GM23338 (cell line): ENCODE measurements around the gene RALGPS1. TPM values are rescaled to one million over a fixed set of nuclear protein-coding genes. Genes with fewer than 3 reads are reported as not detected.

Experiments used
- ATAC-seq: fragments of 200-7000 bp; cut with Tn5 transposase; 3 replicates; pipeline ENCODE4 v1.9.1; 2020
- DNase-seq: peaks from one replicate; pipeline ENCODE4 v3.0.0-alpha.2; 2015; ENCODE audit warnings: low spot score
- H2AFZ ChIP-seq: fragments of 200-600 bp; sonication (generic); 2 replicates; pipeline ENCODE4 v1.8.0; 2016; ENCODE audit warnings: antibody characterized with exemption, mild to moderate bottlenecking, moderate library complexity
- H3F3A ChIP-seq: fragments of 200-600 bp; sonication (generic); replicated peaks from 2 replicates; pipeline ENCODE4 v1.8.0; 2017; ENCODE audit warnings: antibody characterized with exemption, mixed run types, low read depth
- H3K27ac ChIP-seq: fragments of 200-600 bp; sonication (generic); 2 replicates; pipeline ENCODE4 v1.6.1; 2016; ENCODE audit warnings: low read depth
- H3K27me3 ChIP-seq: fragments of 200-600 bp; sonication (generic); 2 replicates; pipeline ENCODE4 v1.8.0; 2016; ENCODE audit warnings: mild to moderate bottlenecking, mixed run types, moderate library complexity; ENCODE audit not compliant: insufficient read depth
- H3K36me3 ChIP-seq: fragments of 200-600 bp; sonication (generic); 2 replicates; pipeline ENCODE4 v1.8.0; 2016; ENCODE audit warnings: mild to moderate bottlenecking; ENCODE audit not compliant: insufficient read depth
- H3K4me1 ChIP-seq: fragments of 200-600 bp; sonication (generic); 2 replicates; pipeline ENCODE4 v1.8.0; 2016; ENCODE audit warnings: mild to moderate bottlenecking, moderate library complexity; ENCODE audit not compliant: insufficient read depth
- H3K4me2 ChIP-seq: fragments of 200-600 bp; sonication (generic); 2 replicates; pipeline ENCODE4 v1.7.1; 2017; ENCODE audit warnings: mixed run types
- H3K4me3 ChIP-seq: fragments of 200-600 bp; sonication (generic); 2 replicates; pipeline ENCODE4 v1.6.1; 2016; ENCODE audit warnings: mixed run types
- H3K79me2 ChIP-seq: fragments of 200-600 bp; sonication (generic); replicated peaks from 2 replicates; pipeline ENCODE4 v1.8.0; 2017; ENCODE audit warnings: mild to moderate bottlenecking; ENCODE audit not compliant: insufficient read depth
- H3K9me2 ChIP-seq: fragments of 200-600 bp; sonication (generic); 2 replicates; pipeline ENCODE4 v1.8.0; 2017; ENCODE audit not compliant: insufficient read depth
- H4K20me1 ChIP-seq: fragments of 200-600 bp; sonication (generic); replicated peaks from 2 replicates; pipeline ENCODE4 v1.8.0; 2017; ENCODE audit warnings: mild to moderate bottlenecking; ENCODE audit not compliant: insufficient read depth
- H3K27ac Mint-ChIP-seq: 2 replicates; pipeline ENCODE4 v1.8.0; 2020; ENCODE audit warnings: inconsistent platforms, mild to moderate bottlenecking, moderate library complexity, mixed read lengths
- H3K27me3 Mint-ChIP-seq: 3 replicates; pipeline ENCODE4 v1.8.0; 2022; ENCODE audit warnings: low read depth, mild to moderate bottlenecking, moderate library complexity, mixed read lengths, inconsistent platforms; ENCODE audit not compliant: insufficient read depth, poor library complexity
- H3K36me3 Mint-ChIP-seq: 3 replicates; pipeline ENCODE4 v1.8.0; 2021; ENCODE audit warnings: low read depth, mild to moderate bottlenecking, inconsistent platforms, moderate library complexity, mixed read lengths
- H3K4me1 Mint-ChIP-seq: 3 replicates; pipeline ENCODE4 v1.8.0; 2020; ENCODE audit warnings: mild to moderate bottlenecking, inconsistent platforms, mixed read lengths
- H3K4me3 Mint-ChIP-seq: 3 replicates; pipeline ENCODE4 v1.8.0; 2021; ENCODE audit warnings: moderate library complexity, mild to moderate bottlenecking, inconsistent platforms, mixed read lengths
- H3K9me3 Mint-ChIP-seq: 3 replicates; pipeline ENCODE4 v1.8.0; 2020; ENCODE audit warnings: moderate library complexity, mild to moderate bottlenecking, inconsistent platforms, mixed read lengths
- CREB1 ChIP-seq: fragments of 250-450 bp; sonication (Bioruptor Pico); IDR thresholded peaks from 2 replicates; pipeline ENCODE4 v1.5.0; 2020; ENCODE audit warnings: low read depth, mild to moderate bottlenecking, moderate library complexity
- EZH2 ChIP-seq: fragments of 200-600 bp; sonication (generic); IDR thresholded peaks from one replicate; pipeline ENCODE4 v1.8.0; 2017; ENCODE audit warnings: antibody characterized with exemption, mild to moderate bottlenecking, low read depth; ENCODE audit not compliant: unreplicated experiment
- JUNB ChIP-seq: IDR thresholded peaks from one replicate; pipeline ENCODE4 v1.6.1; 2016; ENCODE audit warnings: antibody characterized with exemption; ENCODE audit not compliant: unreplicated experiment
- NANOG ChIP-seq: IDR thresholded peaks from 2 replicates; pipeline ENCODE4 v1.6.1; 2016; ENCODE audit warnings: antibody characterized with exemption, borderline replicate concordance
- POLR2AphosphoS5 ChIP-seq: IDR thresholded peaks from 2 replicates; pipeline ENCODE4 v1.6.1; 2016; ENCODE audit warnings: antibody characterized with exemption, low read depth
- STAT1 ChIP-seq: IDR thresholded peaks from one replicate; pipeline ENCODE4 v1.6.1; 2016; ENCODE audit warnings: antibody characterized with exemption; ENCODE audit not compliant: unreplicated experiment
- ZNF114 ChIP-seq: fragments of 250-450 bp; sonication (Bioruptor Pico); IDR thresholded peaks from 2 replicates; pipeline ENCODE4 v1.5.0; 2020; ENCODE audit warnings: mild to moderate bottlenecking, moderate library complexity
- ZNF331 ChIP-seq: fragments of 250-450 bp; sonication (Bioruptor Pico); IDR thresholded peaks from 2 replicates; pipeline ENCODE4 v1.5.0; 2020; ENCODE audit warnings: low read depth, mild to moderate bottlenecking, moderate library complexity
- polyA plus RNA-seq: library from polyadenylated mRNA; unstranded; fragments of >200 nt; fragmentation: Nextera tagmentation; extraction: Ambion mirVana; gene quantifications from 2 replicates; pipeline ENCODE4 v1.2.1, GENCODE V29; 2016
- total RNA-seq: library from RNA; depleted of rRNA; stranded (reverse); fragments of >200 nt; shearing (Covaris generic); gene quantifications from 2 replicates; pipeline ENCODE4 v1.2.3, GENCODE V29; 2014
- TF ChIP-seq, protein P1 (sequence below): IDR thresholded peaks from 2 replicates; pipeline ENCODE4 v1.6.1; 2016; ENCODE audit warnings: antibody characterized with exemption
- TF ChIP-seq, protein P2 (sequence below): fragments of 250-450 bp; sonication (Bioruptor Pico); IDR thresholded peaks from 2 replicates; pipeline ENCODE4 v1.5.0; 2020; ENCODE audit warnings: mild to moderate bottlenecking, moderate library complexity
- TF ChIP-seq, protein P3 (sequence below): IDR thresholded peaks from one replicate; pipeline ENCODE4 v1.6.1; 2018; ENCODE audit warnings: antibody characterized with exemption; ENCODE audit not compliant: unreplicated experiment
- TF ChIP-seq, protein P4 (sequence below), 2 experiments: fragments of 200-600 bp in 1 of 2; sonication (generic) in 1 of 2; conservative IDR thresholded peaks; 2 replicates each; pipeline versions ENCODE4 v1.5.1 to v1.6.1; 2016 to 2017; ENCODE audit warnings: antibody characterized with exemption in 2 of 2, low read depth in 2 of 2, mild to moderate bottlenecking in 2 of 2, moderate library complexity in 1 of 2

RALGPS1 gene
- total and polyA plus RNA-seq, 2 experiments from 2014 or later, result 18.2 to 57.1 TPM

DNA sequence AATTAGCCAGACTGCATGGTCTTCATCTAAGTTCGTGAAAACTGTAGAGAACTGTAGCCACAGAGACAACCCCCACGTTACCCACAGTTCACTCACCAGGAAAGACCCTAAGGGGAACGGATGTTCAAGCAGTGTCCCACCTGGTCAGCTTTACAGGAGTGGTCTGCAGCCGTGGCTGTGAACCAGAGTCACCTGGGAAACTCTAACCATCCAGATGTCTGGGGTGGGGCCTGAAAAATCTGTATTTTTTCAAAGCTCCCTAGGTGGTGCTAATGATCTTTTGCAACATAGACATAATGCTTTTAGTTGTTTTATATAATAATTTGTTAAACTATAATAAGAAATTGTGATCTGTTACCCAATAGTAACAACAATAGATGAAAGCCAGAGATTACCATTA, 255.5 kb downstream of the RALGPS1 start (continued):
- TF ChIP-seq, protein P1, sequence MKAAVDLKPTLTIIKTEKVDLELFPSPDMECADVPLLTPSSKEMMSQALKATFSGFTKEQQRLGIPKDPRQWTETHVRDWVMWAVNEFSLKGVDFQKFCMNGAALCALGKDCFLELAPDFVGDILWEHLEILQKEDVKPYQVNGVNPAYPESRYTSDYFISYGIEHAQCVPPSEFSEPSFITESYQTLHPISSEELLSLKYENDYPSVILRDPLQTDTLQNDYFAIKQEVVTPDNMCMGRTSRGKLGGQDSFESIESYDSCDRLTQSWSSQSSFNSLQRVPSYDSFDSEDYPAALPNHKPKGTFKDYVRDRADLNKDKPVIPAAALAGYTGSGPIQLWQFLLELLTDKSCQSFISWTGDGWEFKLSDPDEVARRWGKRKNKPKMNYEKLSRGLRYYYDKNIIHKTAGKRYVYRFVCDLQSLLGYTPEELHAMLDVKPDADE, result no peak
- TF ChIP-seq STAT1 (no peak), JUNB (no peak), ZNF331 (CRISPR knock-in tag) (no peak)

DNA sequence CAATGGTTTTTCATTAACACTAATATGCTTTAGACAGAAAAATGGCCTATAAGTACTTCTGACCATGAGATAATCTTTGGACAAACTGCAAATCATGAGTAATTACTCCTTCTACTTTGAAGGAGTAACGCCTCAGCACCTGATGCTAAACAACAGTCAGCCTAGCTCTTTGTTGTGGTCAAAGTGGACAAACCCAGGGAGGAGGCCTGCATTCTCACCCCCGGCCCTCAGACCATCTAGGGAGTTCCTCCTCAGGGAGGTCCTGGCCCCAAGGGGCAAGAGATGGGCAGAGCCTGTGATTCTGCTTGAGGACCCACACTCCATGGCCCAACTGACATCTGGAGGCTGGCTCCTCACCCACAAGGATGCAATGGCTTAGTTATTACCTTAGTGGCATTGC, 256.1 kb downstream of the RALGPS1 start:
- Histone ChIP-seq H3K4me1 (no peaks in the 10 kb centered on the region), H3F3A (no peaks in the 10 kb centered on the region), H3K4me3 (no peak overlapping the region), H3K79me2 (no peaks in the 10 kb centered on the region), H3K27ac (no peak overlapping the region), H4K20me1 (no peaks in the 10 kb centered on the region; the same call in 1 of the 2 replicates), H3K4me2 (no peak overlapping the region), H3K27me3 (no peaks in the 10 kb centered on the region), H3K9me2 (0 out of 2 replicates have a peak, but pooled peaks cover 6% of the 10 kb centered on the region), H2AFZ (no peak overlapping the region), H3K36me3 (no peaks in the 10 kb centered on the region)
- Mint-ChIP-seq H3K36me3 (no peaks in the 10 kb centered on the region; the same call in 2 of the 3 replicates), H3K9me3 (no peaks in the 10 kb centered on the region), H3K4me3 (no peak overlapping the region), H3K27ac (no peak overlapping the region), H3K4me1 (peaks cover 6% of the 10 kb centered on the region), H3K27me3 (peaks cover 4% of the 10 kb centered on the region)
- DNase-seq (no peak), ATAC-seq (no peak)
- TF ChIP-seq EZH2, result no peak
- TF ChIP-seq, protein P2, sequence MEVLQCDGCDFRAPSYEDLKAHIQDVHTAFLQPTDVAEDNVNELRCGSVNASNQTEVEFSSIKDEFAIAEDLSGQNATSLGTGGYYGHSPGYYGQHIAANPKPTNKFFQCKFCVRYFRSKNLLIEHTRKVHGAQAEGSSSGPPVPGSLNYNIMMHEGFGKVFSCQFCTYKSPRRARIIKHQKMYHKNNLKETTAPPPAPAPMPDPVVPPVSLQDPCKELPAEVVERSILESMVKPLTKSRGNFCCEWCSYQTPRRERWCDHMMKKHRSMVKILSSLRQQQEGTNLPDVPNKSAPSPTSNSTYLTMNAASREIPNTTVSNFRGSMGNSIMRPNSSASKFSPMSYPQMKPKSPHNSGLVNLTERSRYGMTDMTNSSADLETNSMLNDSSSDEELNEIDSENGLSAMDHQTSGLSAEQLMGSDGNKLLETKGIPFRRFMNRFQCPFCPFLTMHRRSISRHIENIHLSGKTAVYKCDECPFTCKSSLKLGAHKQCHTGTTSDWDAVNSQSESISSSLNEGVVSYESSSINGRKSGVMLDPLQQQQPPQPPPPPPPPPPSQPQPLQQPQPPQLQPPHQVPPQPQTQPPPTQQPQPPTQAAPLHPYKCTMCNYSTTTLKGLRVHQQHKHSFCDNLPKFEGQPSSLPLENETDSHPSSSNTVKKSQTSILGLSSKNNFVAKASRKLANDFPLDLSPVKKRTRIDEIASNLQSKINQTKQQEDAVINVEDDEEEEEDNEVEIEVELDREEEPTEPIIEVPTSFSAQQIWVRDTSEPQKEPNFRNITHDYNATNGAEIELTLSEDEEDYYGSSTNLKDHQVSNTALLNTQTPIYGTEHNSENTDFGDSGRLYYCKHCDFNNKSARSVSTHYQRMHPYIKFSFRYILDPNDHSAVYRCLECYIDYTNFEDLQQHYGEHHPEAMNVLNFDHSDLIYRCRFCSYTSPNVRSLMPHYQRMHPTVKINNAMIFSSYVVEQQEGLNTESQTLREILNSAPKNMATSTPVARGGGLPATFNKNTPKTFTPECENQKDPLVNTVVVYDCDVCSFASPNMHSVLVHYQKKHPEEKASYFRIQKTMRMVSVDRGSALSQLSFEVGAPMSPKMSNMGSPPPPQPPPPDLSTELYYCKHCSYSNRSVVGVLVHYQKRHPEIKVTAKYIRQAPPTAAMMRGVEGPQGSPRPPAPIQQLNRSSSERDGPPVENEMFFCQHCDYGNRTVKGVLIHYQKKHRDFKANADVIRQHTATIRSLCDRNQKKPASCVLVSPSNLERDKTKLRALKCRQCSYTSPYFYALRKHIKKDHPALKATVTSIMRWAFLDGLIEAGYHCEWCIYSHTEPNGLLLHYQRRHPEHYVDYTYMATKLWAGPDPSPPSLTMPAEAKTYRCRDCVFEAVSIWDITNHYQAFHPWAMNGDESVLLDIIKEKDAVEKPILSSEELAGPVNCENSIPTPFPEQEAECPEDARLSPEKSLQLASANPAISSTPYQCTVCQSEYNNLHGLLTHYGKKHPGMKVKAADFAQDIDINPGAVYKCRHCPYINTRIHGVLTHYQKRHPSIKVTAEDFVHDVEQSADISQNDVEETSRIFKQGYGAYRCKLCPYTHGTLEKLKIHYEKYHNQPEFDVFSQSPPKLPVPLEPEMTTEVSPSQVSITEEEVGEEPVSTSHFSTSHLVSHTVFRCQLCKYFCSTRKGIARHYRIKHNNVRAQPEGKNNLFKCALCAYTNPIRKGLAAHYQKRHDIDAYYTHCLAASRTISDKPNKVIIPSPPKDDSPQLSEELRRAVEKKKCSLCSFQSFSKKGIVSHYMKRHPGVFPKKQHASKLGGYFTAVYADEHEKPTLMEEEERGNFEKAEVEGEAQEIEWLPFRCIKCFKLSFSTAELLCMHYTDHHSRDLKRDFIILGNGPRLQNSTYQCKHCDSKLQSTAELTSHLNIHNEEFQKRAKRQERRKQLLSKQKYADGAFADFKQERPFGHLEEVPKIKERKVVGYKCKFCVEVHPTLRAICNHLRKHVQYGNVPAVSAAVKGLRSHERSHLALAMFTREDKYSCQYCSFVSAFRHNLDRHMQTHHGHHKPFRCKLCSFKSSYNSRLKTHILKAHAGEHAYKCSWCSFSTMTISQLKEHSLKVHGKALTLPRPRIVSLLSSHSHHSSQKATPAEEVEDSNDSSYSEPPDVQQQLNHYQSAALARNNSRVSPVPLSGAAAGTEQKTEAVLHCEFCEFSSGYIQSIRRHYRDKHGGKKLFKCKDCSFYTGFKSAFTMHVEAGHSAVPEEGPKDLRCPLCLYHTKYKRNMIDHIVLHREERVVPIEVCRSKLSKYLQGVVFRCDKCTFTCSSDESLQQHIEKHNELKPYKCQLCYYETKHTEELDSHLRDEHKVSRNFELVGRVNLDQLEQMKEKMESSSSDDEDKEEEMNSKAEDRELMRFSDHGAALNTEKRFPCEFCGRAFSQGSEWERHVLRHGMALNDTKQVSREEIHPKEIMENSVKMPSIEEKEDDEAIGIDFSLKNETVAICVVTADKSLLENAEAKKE, result no peak
- no peak for TF ChIP-seq POLR2AphosphoS5
- no peak for TF ChIP-seq ZNF114 (CRISPR knock-in tag)
- TF ChIP-seq, protein P3, sequence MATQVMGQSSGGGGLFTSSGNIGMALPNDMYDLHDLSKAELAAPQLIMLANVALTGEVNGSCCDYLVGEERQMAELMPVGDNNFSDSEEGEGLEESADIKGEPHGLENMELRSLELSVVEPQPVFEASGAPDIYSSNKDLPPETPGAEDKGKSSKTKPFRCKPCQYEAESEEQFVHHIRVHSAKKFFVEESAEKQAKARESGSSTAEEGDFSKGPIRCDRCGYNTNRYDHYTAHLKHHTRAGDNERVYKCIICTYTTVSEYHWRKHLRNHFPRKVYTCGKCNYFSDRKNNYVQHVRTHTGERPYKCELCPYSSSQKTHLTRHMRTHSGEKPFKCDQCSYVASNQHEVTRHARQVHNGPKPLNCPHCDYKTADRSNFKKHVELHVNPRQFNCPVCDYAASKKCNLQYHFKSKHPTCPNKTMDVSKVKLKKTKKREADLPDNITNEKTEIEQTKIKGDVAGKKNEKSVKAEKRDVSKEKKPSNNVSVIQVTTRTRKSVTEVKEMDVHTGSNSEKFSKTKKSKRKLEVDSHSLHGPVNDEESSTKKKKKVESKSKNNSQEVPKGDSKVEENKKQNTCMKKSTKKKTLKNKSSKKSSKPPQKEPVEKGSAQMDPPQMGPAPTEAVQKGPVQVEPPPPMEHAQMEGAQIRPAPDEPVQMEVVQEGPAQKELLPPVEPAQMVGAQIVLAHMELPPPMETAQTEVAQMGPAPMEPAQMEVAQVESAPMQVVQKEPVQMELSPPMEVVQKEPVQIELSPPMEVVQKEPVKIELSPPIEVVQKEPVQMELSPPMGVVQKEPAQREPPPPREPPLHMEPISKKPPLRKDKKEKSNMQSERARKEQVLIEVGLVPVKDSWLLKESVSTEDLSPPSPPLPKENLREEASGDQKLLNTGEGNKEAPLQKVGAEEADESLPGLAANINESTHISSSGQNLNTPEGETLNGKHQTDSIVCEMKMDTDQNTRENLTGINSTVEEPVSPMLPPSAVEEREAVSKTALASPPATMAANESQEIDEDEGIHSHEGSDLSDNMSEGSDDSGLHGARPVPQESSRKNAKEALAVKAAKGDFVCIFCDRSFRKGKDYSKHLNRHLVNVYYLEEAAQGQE, result no peak
- TF ChIP-seq, protein P1, result no peak
- no peak for TF ChIP-seq ZNF331 (CRISPR knock-in tag)
- TF ChIP-seq JUNB, result no peak
- no peak for TF ChIP-seq NANOG
- TF ChIP-seq, protein P4, sequence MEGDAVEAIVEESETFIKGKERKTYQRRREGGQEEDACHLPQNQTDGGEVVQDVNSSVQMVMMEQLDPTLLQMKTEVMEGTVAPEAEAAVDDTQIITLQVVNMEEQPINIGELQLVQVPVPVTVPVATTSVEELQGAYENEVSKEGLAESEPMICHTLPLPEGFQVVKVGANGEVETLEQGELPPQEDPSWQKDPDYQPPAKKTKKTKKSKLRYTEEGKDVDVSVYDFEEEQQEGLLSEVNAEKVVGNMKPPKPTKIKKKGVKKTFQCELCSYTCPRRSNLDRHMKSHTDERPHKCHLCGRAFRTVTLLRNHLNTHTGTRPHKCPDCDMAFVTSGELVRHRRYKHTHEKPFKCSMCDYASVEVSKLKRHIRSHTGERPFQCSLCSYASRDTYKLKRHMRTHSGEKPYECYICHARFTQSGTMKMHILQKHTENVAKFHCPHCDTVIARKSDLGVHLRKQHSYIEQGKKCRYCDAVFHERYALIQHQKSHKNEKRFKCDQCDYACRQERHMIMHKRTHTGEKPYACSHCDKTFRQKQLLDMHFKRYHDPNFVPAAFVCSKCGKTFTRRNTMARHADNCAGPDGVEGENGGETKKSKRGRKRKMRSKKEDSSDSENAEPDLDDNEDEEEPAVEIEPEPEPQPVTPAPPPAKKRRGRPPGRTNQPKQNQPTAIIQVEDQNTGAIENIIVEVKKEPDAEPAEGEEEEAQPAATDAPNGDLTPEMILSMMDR (conservative IDR thresholded peaks at IDR 0.05; ENCODE audit: low read depth in 2 of 2), result no peak
- TF ChIP-seq CREB1 (CRISPR knock-in tag), result no peak
